Nephron progenitor cell (in vitro differentiated cells): ENCODE data around the gene PKIG.

Source experiments
- DNase-seq: peaks from one replicate; pipeline ENCODE4 v3.0.0; 2021
- H3K27ac Mint-ChIP-seq: 2 replicates; pipeline ENCODE4 v1.8.0; 2021; ENCODE audit warnings: mild to moderate bottlenecking, moderate library complexity, mixed read lengths
- H3K27me3 Mint-ChIP-seq: 2 replicates; pipeline ENCODE4 v1.8.0; 2021; ENCODE audit warnings: mild to moderate bottlenecking, low read depth, mixed read lengths; ENCODE audit not compliant: poor library complexity
- H3K36me3 Mint-ChIP-seq: 2 replicates; pipeline ENCODE4 v1.8.0; 2021; ENCODE audit warnings: low read depth, mixed read lengths
- H3K4me1 Mint-ChIP-seq: 2 replicates; pipeline ENCODE4 v1.8.0; 2021; ENCODE audit warnings: mixed read lengths
- H3K4me3 Mint-ChIP-seq: 2 replicates; pipeline ENCODE4 v1.8.0; 2021; ENCODE audit warnings: mild to moderate bottlenecking, moderate library complexity, mixed read lengths
- H3K9me3 Mint-ChIP-seq: 2 replicates; pipeline ENCODE4 v1.8.0; 2021; ENCODE audit warnings: mild to moderate bottlenecking, moderate library complexity, mixed read lengths
- CTCF ChIP-seq: fragments of 200-600 bp; sonication (generic); IDR thresholded peaks from 2 replicates; pipeline ENCODE4 v1.5.0; 2021; ENCODE audit warnings: antibody characterized with exemption

PKIG gene

GRCh38 chr20:44619294-44619693 lies 36.9 kb downstream of the PKIG start:
- no peak for DNase-seq
- peaks cover 50% of the 10 kb centered on the region for H3K36me3 Mint-ChIP-seq
- peaks cover 13% of the 10 kb centered on the region for H3K4me1 Mint-ChIP-seq
- no peak overlapping the region for H3K4me3 Mint-ChIP-seq
- no peak for TF ChIP-seq CTCF
- no peaks in the 10 kb centered on the region for H3K27me3 Mint-ChIP-seq
- peak overlapping the region; percentile 71 for H3K27ac Mint-ChIP-seq
- peaks cover 8% of the 10 kb centered on the region for H3K9me3 Mint-ChIP-seq

GRCh38 chr20:44620030-44620429 lies 37.7 kb downstream of the PKIG start:
- DNase-seq = no peak
- Mint-ChIP-seq H3K4me1 (peaks cover 11% of the 10 kb centered on the region), H3K27me3 (no peaks in the 10 kb centered on the region), H3K9me3 (peaks cover 8% of the 10 kb centered on the region), H3K4me3 (no peak overlapping the region), H3K36me3 (peaks cover 54% of the 10 kb centered on the region), H3K27ac (peak overlapping the region; percentile 47)
- TF ChIP-seq CTCF = no peak

GRCh38 chr20:44621325-44621724 lies 38.9 kb downstream of the PKIG start:
- no peaks in the 10 kb centered on the region for H3K27me3 Mint-ChIP-seq
- peaks cover 54% of the 10 kb centered on the region for H3K36me3 Mint-ChIP-seq
- no peak overlapping the region for H3K4me3 Mint-ChIP-seq
- no peak for TF ChIP-seq CTCF
- H3K27ac Mint-ChIP-seq = peak overlapping the region; percentile 39
- no peak for DNase-seq
- peaks cover 8% of the 10 kb centered on the region for H3K9me3 Mint-ChIP-seq
- H3K4me1 Mint-ChIP-seq = peaks cover 2% of the 10 kb centered on the region

GRCh38 chr20:44621939-44622338 lies 39.6 kb downstream of the PKIG start:
- H3K4me1 Mint-ChIP-seq = no peaks in the 10 kb centered on the region
- H3K9me3 Mint-ChIP-seq = peaks cover 8% of the 10 kb centered on the region
- H3K27ac Mint-ChIP-seq = peak overlapping the region; percentile 39
- no peak for DNase-seq
- H3K27me3 Mint-ChIP-seq = peaks cover 2% of the 10 kb centered on the region
- no peak overlapping the region for H3K4me3 Mint-ChIP-seq
- TF ChIP-seq CTCF = no peak
- H3K36me3 Mint-ChIP-seq = peaks cover 54% of the 10 kb centered on the region

GRCh38 chr20:44622501-44623270 lies 40.3 kb downstream of the PKIG start:
- no peak overlapping the region for H3K4me3 Mint-ChIP-seq
- no peak overlapping the region for H3K27ac Mint-ChIP-seq
- H3K36me3 Mint-ChIP-seq = peaks cover 54% of the 10 kb centered on the region
- H3K27me3 Mint-ChIP-seq = peaks cover 2% of the 10 kb centered on the region
- no peaks in the 10 kb centered on the region for H3K4me1 Mint-ChIP-seq
- DNase-seq = no peak
- no peak for TF ChIP-seq CTCF
- peaks cover 8% of the 10 kb centered on the region for H3K9me3 Mint-ChIP-seq

- no peak for TF ChIP-seq CTCF
- Mint-ChIP-seq H3K4me1 (no peaks in the 10 kb centered on the region), H3K9me3 (peaks cover 8% of the 10 kb centered on the region), H3K27ac (no peak overlapping the region), H3K36me3 (peaks cover 54% of the 10 kb centered on the region), H3K27me3 (peaks cover 2% of the 10 kb centered on the region), H3K4me3 (no peak overlapping the region)
- DNase-seq = no peak
Observed at GRCh38 chr20:44624152-44624551, 41.8 kb downstream of the PKIG start.
